GM18519 (cell line): ENCODE measurements around the gene C1orf94.

ENCODE experiments used
- ATAC-seq: cut with Tn5 transposase; IDR thresholded peaks from one replicate; pipeline ENCODE4 v1.9.1; 2021; ENCODE audit warnings: mild to moderate bottlenecking, moderate library complexity; ENCODE audit not compliant: unreplicated experiment, low FRiP score

Gene C1orf94

GRCh38 chr1:34237151-34237815 is 60.6 kb downstream of the C1orf94 start:
- no peak for ATAC-seq

- no peak for ATAC-seq
These were observed 69.3 kb downstream of the C1orf94 start for GRCh38 chr1:34245967-34246366.

GRCh38 chr1:34250342-34250741 is 73.6 kb downstream of the C1orf94 start:
- no peak for ATAC-seq

GRCh38 chr1:34262023-34262853 is 85.5 kb downstream of the C1orf94 start:
- no peak for ATAC-seq

- ATAC-seq: no peak
These were observed 86.2 kb downstream of the C1orf94 start for GRCh38 chr1:34262921-34263320.

GRCh38 chr1:34263406-34263805 is 86.7 kb downstream of the C1orf94 start:
- no peak for ATAC-seq

- no peak for ATAC-seq
These were observed 88.7 kb downstream of the C1orf94 start for GRCh38 chr1:34265396-34265795.

- ATAC-seq: no peak
These were observed 89.6 kb downstream of the C1orf94 start for GRCh38 chr1:34266127-34266951.

GRCh38 chr1:34267326-34267725 is 90.6 kb downstream of the C1orf94 start:
- no peak for ATAC-seq

GRCh38 chr1:34268311-34268954 is 91.7 kb downstream of the C1orf94 start:
- no peak for ATAC-seq
